Measurements from ENCODE around the gene CTDP1.

- TF ChIP-seq POLR2A (IDR thresholded peaks at IDR 0.05) (no peak), CTCF (IDR thresholded peaks at IDR 0.05) (no peak)
Measured at GRCh38 chr18:79690071-79690470, 10.5 kb downstream of the CTDP1 start.

Measured in lower leg skin (tissue), 3 donors.